Measurements from ENCODE around the gene COL18A1.
"Not testable (repeated sequence)": the region's sequence is repeated elsewhere in the genome, so short reads cannot be mapped to it uniquely, and the experiment has no call there.

- TF ChIP-seq, protein P1, sequence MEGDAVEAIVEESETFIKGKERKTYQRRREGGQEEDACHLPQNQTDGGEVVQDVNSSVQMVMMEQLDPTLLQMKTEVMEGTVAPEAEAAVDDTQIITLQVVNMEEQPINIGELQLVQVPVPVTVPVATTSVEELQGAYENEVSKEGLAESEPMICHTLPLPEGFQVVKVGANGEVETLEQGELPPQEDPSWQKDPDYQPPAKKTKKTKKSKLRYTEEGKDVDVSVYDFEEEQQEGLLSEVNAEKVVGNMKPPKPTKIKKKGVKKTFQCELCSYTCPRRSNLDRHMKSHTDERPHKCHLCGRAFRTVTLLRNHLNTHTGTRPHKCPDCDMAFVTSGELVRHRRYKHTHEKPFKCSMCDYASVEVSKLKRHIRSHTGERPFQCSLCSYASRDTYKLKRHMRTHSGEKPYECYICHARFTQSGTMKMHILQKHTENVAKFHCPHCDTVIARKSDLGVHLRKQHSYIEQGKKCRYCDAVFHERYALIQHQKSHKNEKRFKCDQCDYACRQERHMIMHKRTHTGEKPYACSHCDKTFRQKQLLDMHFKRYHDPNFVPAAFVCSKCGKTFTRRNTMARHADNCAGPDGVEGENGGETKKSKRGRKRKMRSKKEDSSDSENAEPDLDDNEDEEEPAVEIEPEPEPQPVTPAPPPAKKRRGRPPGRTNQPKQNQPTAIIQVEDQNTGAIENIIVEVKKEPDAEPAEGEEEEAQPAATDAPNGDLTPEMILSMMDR (IDR thresholded peaks at IDR 0.05 in 8 of 11, conservative IDR thresholded peaks at IDR 0.05 in 3 of 11): not testable (repeated sequence)
- not testable (repeated sequence) for TF ChIP-seq POLR2A (IDR thresholded peaks at IDR 0.05)
Observed at GRCh38 chr21:45437844-45438243, 32.9 kb downstream of the COL18A1 start.

Measured in spleen (tissue), 7 donors.